Measurements from ENCODE around the gene CHST5.

DNA sequence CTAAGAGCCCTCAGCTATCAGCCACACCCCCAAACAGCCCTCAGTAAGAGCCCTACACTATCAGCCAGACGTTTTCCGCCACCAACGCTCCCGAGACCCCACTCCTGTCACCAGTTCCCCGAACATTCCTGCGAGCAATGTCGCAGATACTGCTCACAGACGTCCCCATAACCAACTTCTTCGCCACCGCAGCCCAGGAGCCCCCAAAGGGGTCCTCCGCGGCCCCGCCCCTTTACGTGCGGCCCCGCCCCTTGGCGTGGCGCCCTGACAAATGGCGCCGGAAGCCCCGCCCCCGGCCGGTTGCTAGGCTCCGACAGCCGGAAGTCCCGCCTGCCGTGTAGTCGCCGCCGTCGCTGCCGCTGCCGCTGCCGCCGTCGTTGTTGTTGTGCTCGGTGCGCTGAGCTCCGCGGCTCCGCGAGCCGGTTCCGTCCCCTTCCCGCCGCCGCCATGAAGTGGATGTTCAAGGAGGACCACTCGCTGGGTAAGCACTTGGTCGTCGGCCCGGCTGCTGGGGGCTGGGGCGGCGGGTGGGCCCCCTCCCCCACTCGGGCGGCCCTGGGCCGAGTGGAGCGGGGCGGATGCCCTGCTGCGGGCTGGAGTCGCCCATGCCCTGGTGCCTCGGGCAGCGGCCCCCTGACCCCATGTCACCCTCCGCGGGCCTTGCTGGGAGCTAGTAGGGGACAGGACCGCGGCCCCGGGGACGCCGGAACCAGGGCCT, 30.3 kb upstream of the CHST5 start, which contains the start of gene GABARAPL2:
- TF ChIP-seq, protein P1, sequence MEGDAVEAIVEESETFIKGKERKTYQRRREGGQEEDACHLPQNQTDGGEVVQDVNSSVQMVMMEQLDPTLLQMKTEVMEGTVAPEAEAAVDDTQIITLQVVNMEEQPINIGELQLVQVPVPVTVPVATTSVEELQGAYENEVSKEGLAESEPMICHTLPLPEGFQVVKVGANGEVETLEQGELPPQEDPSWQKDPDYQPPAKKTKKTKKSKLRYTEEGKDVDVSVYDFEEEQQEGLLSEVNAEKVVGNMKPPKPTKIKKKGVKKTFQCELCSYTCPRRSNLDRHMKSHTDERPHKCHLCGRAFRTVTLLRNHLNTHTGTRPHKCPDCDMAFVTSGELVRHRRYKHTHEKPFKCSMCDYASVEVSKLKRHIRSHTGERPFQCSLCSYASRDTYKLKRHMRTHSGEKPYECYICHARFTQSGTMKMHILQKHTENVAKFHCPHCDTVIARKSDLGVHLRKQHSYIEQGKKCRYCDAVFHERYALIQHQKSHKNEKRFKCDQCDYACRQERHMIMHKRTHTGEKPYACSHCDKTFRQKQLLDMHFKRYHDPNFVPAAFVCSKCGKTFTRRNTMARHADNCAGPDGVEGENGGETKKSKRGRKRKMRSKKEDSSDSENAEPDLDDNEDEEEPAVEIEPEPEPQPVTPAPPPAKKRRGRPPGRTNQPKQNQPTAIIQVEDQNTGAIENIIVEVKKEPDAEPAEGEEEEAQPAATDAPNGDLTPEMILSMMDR (conservative IDR thresholded peaks at IDR 0.05) = no peak
- peak; percentile 72; the same call in 1 of the 2 replicates for TF ChIP-seq ZFX (IDR thresholded peaks at IDR 0.05)

Data from C4-2B (cell line).